Gastroesophageal sphincter (tissue), 3 donors: ENCODE results near the gene SAMD4B.

Source experiments
- POLR2A ChIP-seq, 2 donors: fragments of 450-650 bp; IDR thresholded peaks; one replicate each; pipeline ENCODE4 v1.6.1; 2017; ENCODE audit warnings: antibody characterized with exemption in 2 of 2, mild to moderate bottlenecking in 2 of 2, moderate library complexity in 1 of 2
- POLR2AphosphoS5 ChIP-seq: sonication (generic); formaldehyde crosslinking; IDR thresholded peaks from one replicate; pipeline ENCODE4 v1.6.1; 2017; ENCODE audit warnings: antibody characterized with exemption
- TF ChIP-seq, protein P1 (sequence below), 4 experiments: fragments of 200-600 bp in 2 of 4; fragments of 450-650 bp in 2 of 4; sonication (generic) in 1 of 4; IDR thresholded peaks; one replicate each; pipeline ENCODE4 v1.5.1; 2017 to 2019; ENCODE audit warnings: antibody characterized with exemption in 4 of 4, mild to moderate bottlenecking in 2 of 4, moderate library complexity in 2 of 4

- TF ChIP-seq POLR2AphosphoS5 (no peak), POLR2A (IDR thresholded peaks at IDR 0.05) (no peak)
- TF ChIP-seq, protein P1, sequence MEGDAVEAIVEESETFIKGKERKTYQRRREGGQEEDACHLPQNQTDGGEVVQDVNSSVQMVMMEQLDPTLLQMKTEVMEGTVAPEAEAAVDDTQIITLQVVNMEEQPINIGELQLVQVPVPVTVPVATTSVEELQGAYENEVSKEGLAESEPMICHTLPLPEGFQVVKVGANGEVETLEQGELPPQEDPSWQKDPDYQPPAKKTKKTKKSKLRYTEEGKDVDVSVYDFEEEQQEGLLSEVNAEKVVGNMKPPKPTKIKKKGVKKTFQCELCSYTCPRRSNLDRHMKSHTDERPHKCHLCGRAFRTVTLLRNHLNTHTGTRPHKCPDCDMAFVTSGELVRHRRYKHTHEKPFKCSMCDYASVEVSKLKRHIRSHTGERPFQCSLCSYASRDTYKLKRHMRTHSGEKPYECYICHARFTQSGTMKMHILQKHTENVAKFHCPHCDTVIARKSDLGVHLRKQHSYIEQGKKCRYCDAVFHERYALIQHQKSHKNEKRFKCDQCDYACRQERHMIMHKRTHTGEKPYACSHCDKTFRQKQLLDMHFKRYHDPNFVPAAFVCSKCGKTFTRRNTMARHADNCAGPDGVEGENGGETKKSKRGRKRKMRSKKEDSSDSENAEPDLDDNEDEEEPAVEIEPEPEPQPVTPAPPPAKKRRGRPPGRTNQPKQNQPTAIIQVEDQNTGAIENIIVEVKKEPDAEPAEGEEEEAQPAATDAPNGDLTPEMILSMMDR (IDR thresholded peaks at IDR 0.05): no peak
Observed at GRCh38 chr19:39306075-39306474, 36.1 kb upstream of the SAMD4B start.
